K562 (cell line): Measurements from ENCODE around the gene FAM47B. TPM values are rescaled to one million over a fixed set of nuclear protein-coding genes. Genes with fewer than 3 reads are reported as not detected.

ENCODE experiments used
- ATAC-seq: fragments of 200-7000 bp; cut with Tn5 transposase; 3 replicates; pipeline ENCODE4 v1.9.1; 2020; ENCODE audit warnings: moderate library complexity
- BruUV-seq: library from RNA; stranded (reverse); fragments of 400-500 nt; replicated peaks from 2 replicates; lab custom pipeline; 2021; lab: Mats Ljungman, UMichigan
- CTCF ChIA-PET: fragments of 300-600 bp; formaldehyde crosslinking; extraction: SDS; loops from one replicate; lab custom pipeline; 2021; ENCODE audit warnings: low intra/inter-chr PET ratio; lab: Yijun Ruan, JAX
- POLR2A ChIA-PET: fragments of 300-600, 350-650 bp; sonication (Branson Sonifier 250); formaldehyde crosslinking; extraction: SDS; loops from one replicate; lab custom pipeline; 2021; ENCODE audit warnings: antibody characterized with exemption, inconsistent platforms; lab: Yijun Ruan, JAX
- DNase-seq, 4 experiments: peaks; one replicate each; pipeline versions ENCODE4 v3.0.0 to v3.0.0-alpha.2; 2011 to 2018; ENCODE audit warnings: low spot score in 3 of 4, mixed read lengths in 3 of 4; ENCODE audit errors: extremely low read depth in 1 of 4
- FAIRE-seq: peaks from 2 replicates; lab custom pipeline; 2011; peaks lifted over from hg19 to GRCh38; lab: Jason Lieb, UNC
- H2AFZ ChIP-seq: 2 replicates; pipeline ENCODE4 v1.6.0; 2011; ENCODE audit warnings: low read depth, low read length, control low read depth, inconsistent platforms
- H3K27ac ChIP-seq: fragments of 200-600 bp; 3 replicates; pipeline ENCODE4 v1.8.0; 2011; ENCODE audit warnings: low read depth, mild to moderate bottlenecking, control low read depth, inconsistent platforms, low read length, moderate library complexity, mixed read lengths; ENCODE audit errors: extremely low read depth
- H3K27me3 ChIP-seq, 2 experiments: fragments of 300-600 bp in 1 of 2; 2 replicates in 1 of 2; 3 replicates in 1 of 2; pipeline versions ENCODE4 v1.6.0 to v1.8.0; 2011; ENCODE audit warnings: inconsistent platforms in 2 of 2, low read length in 2 of 2, mild to moderate bottlenecking in 1 of 2, mixed read lengths in 1 of 2, moderate library complexity in 1 of 2; ENCODE audit not compliant: control insufficient read depth in 2 of 2, insufficient read depth in 2 of 2
- H3K36me3 ChIP-seq: fragments of 300-600 bp; 3 replicates; pipeline ENCODE4 v1.8.0; 2011; ENCODE audit warnings: mild to moderate bottlenecking, low read length, inconsistent platforms; ENCODE audit not compliant: control insufficient read depth, insufficient read depth
- H3K4me1 ChIP-seq, 2 experiments: fragments of 200-600 bp in 1 of 2; replicated peaks in 1 of 2; 2 replicates in 1 of 2; 3 replicates in 1 of 2; pipeline versions ENCODE4 v1.5.1 to v1.8.0; 2011; ENCODE audit warnings: inconsistent platforms in 2 of 2, low read length in 2 of 2, mild to moderate bottlenecking in 1 of 2, mixed read lengths in 1 of 2, moderate library complexity in 1 of 2; ENCODE audit not compliant: control insufficient read depth in 2 of 2, insufficient read depth in 2 of 2
- H3K4me2 ChIP-seq: 2 replicates; pipeline ENCODE4 v1.6.1; 2011; ENCODE audit warnings: low read length, control low read depth, inconsistent platforms, mixed read lengths; ENCODE audit not compliant: insufficient read depth
- H3K4me3 ChIP-seq: fragments of 200-600 bp; sonication (generic), shearing (Covaris generic); 2 replicates; pipeline ENCODE4 v1.5.1; 2016; ENCODE audit warnings: control low read depth, inconsistent platforms
- H3K79me2 ChIP-seq: fragments of 200-600 bp; 3 replicates; pipeline ENCODE4 v1.8.0; 2011; ENCODE audit warnings: low read length, inconsistent platforms; ENCODE audit not compliant: control insufficient read depth, insufficient read depth
- H3K9ac ChIP-seq, 2 experiments: 2 replicates each; pipeline versions ENCODE4 v1.6.0 to v1.6.1; 2011; ENCODE audit warnings: low read depth in 2 of 2, low read length in 2 of 2, control low read depth in 1 of 2, inconsistent platforms in 1 of 2, mild to moderate bottlenecking in 1 of 2, mixed read lengths in 1 of 2; ENCODE audit not compliant: insufficient read depth in 1 of 2
- H3K9me1 ChIP-seq: one replicate; pipeline ENCODE4 v1.6.0; 2011; ENCODE audit warnings: inconsistent platforms, mild to moderate bottlenecking, low read length, moderate library complexity; ENCODE audit not compliant: control insufficient read depth, insufficient read depth
- H3K9me3 ChIP-seq: replicated peaks from 2 replicates; pipeline ENCODE4 v1.5.1; 2011; ENCODE audit warnings: low read depth, low read length, inconsistent platforms; ENCODE audit not compliant: control insufficient read depth, insufficient read depth
- H4K20me1 ChIP-seq: replicated peaks from 2 replicates; pipeline ENCODE4 v1.6.1; 2011; ENCODE audit warnings: low read length, inconsistent platforms, mixed read lengths; ENCODE audit not compliant: control insufficient read depth, insufficient read depth
- COPS2 ChIP-seq: fragments of 450-650 bp; conservative IDR thresholded peaks from 2 replicates; pipeline ENCODE4 v1.6.1; 2016; ENCODE audit warnings: mild to moderate bottlenecking, moderate library complexity
- FOXP1 ChIP-seq: sonication (generic); formaldehyde crosslinking; IDR thresholded peaks from 2 replicates; pipeline ENCODE4 v1.8.0; 2022; ENCODE audit warnings: mild to moderate bottlenecking, missing genetic modification reagents
- GATAD2A ChIP-seq: fragments of 450-650 bp; IDR thresholded peaks from 2 replicates; pipeline ENCODE4 v1.6.1; 2017
- HDAC2 ChIP-seq: fragments of 450-650 bp; IDR thresholded peaks from 2 replicates; pipeline ENCODE4 v1.6.1; 2016; ENCODE audit warnings: mild to moderate bottlenecking
- HIVEP1 ChIP-seq: fragments of 250-450 bp; sonication (Bioruptor Pico); IDR thresholded peaks from 2 replicates; pipeline ENCODE4 v1.4.0; 2020; ENCODE audit warnings: mild to moderate bottlenecking
- HNRNPLL ChIP-seq: fragments of 200-400 bp; formaldehyde crosslinking; IDR thresholded peaks from 2 replicates; pipeline ENCODE4 v1.6.1; 2017; ENCODE audit warnings: low read length, low read depth, mild to moderate bottlenecking; ENCODE audit not compliant: poor library complexity, severe bottlenecking
- MYC ChIP-seq, 2 experiments: fragments of 250-450 bp in 1 of 2; sonication (Bioruptor Pico) in 1 of 2; IDR thresholded peaks; 2 replicates each; pipeline versions ENCODE4 v1.5.1 to v1.6.1; 2012 to 2021; ENCODE audit warnings: low read depth in 2 of 2, borderline replicate concordance in 1 of 2, improper control_type of control experiment in 1 of 2, low read length in 1 of 2, mild to moderate bottlenecking in 1 of 2, moderate library complexity in 1 of 2
- NFIC ChIP-seq: fragments of 450-650 bp; IDR thresholded peaks from 2 replicates; pipeline ENCODE4 v1.6.1; 2017; ENCODE audit warnings: mild to moderate bottlenecking, inconsistent platforms
- PTRF ChIP-seq: fragments of 450-650 bp; IDR thresholded peaks from 2 replicates; pipeline ENCODE4 v1.6.1; 2016; ENCODE audit warnings: mild to moderate bottlenecking, missing genetic modification characterization, missing compliant biosample characterization
- SMAD3 ChIP-seq: fragments of 450-650 bp; formaldehyde crosslinking; conservative IDR thresholded peaks from 2 replicates; pipeline ENCODE4 v1.4.0; 2020; ENCODE audit warnings: mild to moderate bottlenecking
- SMARCA5 ChIP-seq: fragments of 450-650 bp; IDR thresholded peaks from 2 replicates; pipeline ENCODE4 v1.6.1; 2016
- ZBTB7A ChIP-seq: IDR thresholded peaks from 2 replicates; pipeline ENCODE4 v1.6.1; 2011; ENCODE audit warnings: low read depth, mild to moderate bottlenecking, low read length, moderate library complexity, borderline replicate concordance; ENCODE audit not compliant: control insufficient read depth
- ZNF212 ChIP-seq: fragments of 450-650 bp; formaldehyde crosslinking; IDR thresholded peaks from 2 replicates; pipeline ENCODE4 v1.4.0; 2020; ENCODE audit warnings: mild to moderate bottlenecking
- ZNF354B ChIP-seq: fragments of 250-450 bp; sonication (Bioruptor Pico); IDR thresholded peaks from 2 replicates; pipeline ENCODE4 v1.4.0; 2020
- ZNF444 ChIP-seq: fragments of 250-450 bp; sonication (Bioruptor Pico); IDR thresholded peaks from 2 replicates; pipeline ENCODE4 v1.4.0; 2020; ENCODE audit warnings: mild to moderate bottlenecking, moderate library complexity
- ZNF583 ChIP-seq: fragments of 250-450 bp; sonication (Bioruptor Pico); IDR thresholded peaks from 2 replicates; pipeline ENCODE4 v1.4.0; 2020
- WGBS: fragments of 100-300 bp; shearing (Covaris generic); methylation state at CpG from one replicate; pipeline ENCODE4 v1.1.6; 2016; ENCODE audit warnings: low coverage, mixed read lengths; ENCODE audit not compliant: insufficient coverage; ENCODE audit errors: missing lambda C conversion rate; 5-methylcytosine and 5-hydroxymethylcytosine counted together
- in situ Hi-C: fragments of 300-500 bp; cut with MboI; formaldehyde crosslinking; loops from 4 replicates; pipeline ENCODE4 v1.15.0; 2018; ENCODE audit warnings: inconsistent platforms, mixed read lengths
- intact Hi-C: fragments of 100-400 bp; cut with micrococcal nuclease; formaldehyde crosslinking; loops from 2 replicates; pipeline ENCODE4 v1.14.2; 2022
- polyA plus RNA-seq, 8 experiments: library from polyadenylated mRNA; depleted of rRNA in 4 of 8; stranded (reverse) in 5 of 8; unstranded in 3 of 8; fragments of >200 nt; fragmentation: Nextera tagmentation in 2 of 8; fragmentation: Illumina TruSeq in 1 of 8; extraction: Ambion mirVana in 2 of 8; extraction: Trizol in 1 of 8; gene quantifications; 2 replicates each; pipeline versions ENCODE4 v1.2.1 to v1.2.3, GENCODE V29; 2011 to 2014; ENCODE audit warnings: inconsistent platforms in 1 of 8, missing spikeins in 1 of 8
- total RNA-seq, 7 experiments: library from RNA; depleted of rRNA in 6 of 7; stranded (reverse); fragments of >200 nt in 6 of 7; fragmentation: Illumina TruSeq in 2 of 7; extraction: Trizol in 2 of 7; gene quantifications; 2 replicates each; pipeline versions ENCODE4 v1.2.1 to v1.2.3, GENCODE V29; 2011 to 2021; ENCODE audit warnings: low replicate concordance in 1 of 7
- TF ChIP-seq, protein P1 (sequence below): sonication (generic); formaldehyde crosslinking; IDR thresholded peaks from 2 replicates; pipeline ENCODE4 v1.8.1; 2022; ENCODE audit warnings: missing genetic modification reagents

FAM47B gene
- total and polyA plus RNA-seq, 9 of the 15 experiments (the other 6 are each of a cell fraction or from before 2014, with no cell fraction given): not detected

DNA sequence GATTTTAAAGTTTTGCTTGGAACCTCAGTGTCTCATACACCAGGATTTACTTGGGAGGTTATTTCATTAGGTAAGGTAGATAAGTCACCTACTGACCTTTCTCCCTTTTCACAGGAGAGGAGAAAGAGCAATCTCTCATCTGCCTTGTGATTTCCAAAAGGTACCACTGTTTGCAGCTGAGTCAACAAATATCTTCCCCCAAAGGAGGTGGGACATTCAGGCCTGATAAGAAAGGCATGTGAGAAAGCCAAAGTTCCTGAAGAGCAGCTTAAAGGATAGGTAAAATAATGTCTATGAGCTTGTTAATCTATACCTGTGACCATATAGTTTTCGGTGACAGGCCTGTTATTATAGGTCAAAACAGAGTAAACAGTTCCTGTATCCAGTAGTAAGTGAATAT, 45.0 kb downstream of the FAM47B start:
- ATAC-seq: no peak
- Histone ChIP-seq H3K9me3 (no peaks in the 10 kb centered on the region), H3K4me1 (no peaks in the 10 kb centered on the region), H3K36me3 (no peaks in the 10 kb centered on the region), H2AFZ (no peak overlapping the region), H3K9me1 (no peaks in the 10 kb centered on the region), H3K79me2 (no peaks in the 10 kb centered on the region), H3K27me3 (no peaks in the 10 kb centered on the region), H3K4me3 (no peak overlapping the region), H4K20me1 (no peaks in the 10 kb centered on the region), H3K4me2 (no peak overlapping the region), H3K27ac (no peak overlapping the region), H3K9ac (no peak overlapping the region)
- in situ Hi-C loops (no loop called here), intact Hi-C loops (no loop called here)
- ChIA-PET CTCF (no interaction called here), POLR2A (no interaction called here)
- WGBS: 0% methylated on average over 1 of the region's 1 CpG
- DNase-seq: no peak
- BruUV-seq: no TSS peak
- TF ChIP-seq PTRF (tag): no peak
- no peak for TF ChIP-seq HNRNPLL
- TF ChIP-seq, protein P1, sequence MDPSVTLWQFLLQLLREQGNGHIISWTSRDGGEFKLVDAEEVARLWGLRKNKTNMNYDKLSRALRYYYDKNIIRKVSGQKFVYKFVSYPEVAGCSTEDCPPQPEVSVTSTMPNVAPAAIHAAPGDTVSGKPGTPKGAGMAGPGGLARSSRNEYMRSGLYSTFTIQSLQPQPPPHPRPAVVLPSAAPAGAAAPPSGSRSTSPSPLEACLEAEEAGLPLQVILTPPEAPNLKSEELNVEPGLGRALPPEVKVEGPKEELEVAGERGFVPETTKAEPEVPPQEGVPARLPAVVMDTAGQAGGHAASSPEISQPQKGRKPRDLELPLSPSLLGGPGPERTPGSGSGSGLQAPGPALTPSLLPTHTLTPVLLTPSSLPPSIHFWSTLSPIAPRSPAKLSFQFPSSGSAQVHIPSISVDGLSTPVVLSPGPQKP (CRISPR knock-in tag): no peak
- TF ChIP-seq FOXP1 (CRISPR knock-in tag): no peak
- no peak for TF ChIP-seq HDAC2
- no peak for TF ChIP-seq ZBTB7A
- no peak for TF ChIP-seq ZNF354B (CRISPR knock-in tag)
- no peak for TF ChIP-seq ZNF444 (CRISPR knock-in tag)
- no peak for TF ChIP-seq HIVEP1 (CRISPR knock-in tag)
- no peak for TF ChIP-seq ZNF212 (CRISPR knock-in tag)
- no peak for TF ChIP-seq COPS2
- TF ChIP-seq SMARCA5: no peak
- no peak for TF ChIP-seq ZNF583
- no peak for TF ChIP-seq MYC (IDR thresholded peaks at IDR 0.05; ENCODE audit: low read depth, low read length)
- TF ChIP-seq MYC (CRISPR knock-in tag; IDR thresholded peaks at IDR 0.05; ENCODE audit: borderline replicate concordance, low read depth): no peak
- TF ChIP-seq GATAD2A: no peak
- no peak for TF ChIP-seq SMAD3 (CRISPR knock-in tag)
- TF ChIP-seq NFIC: no peak
- no peak for FAIRE-seq
